Activated T-cell treated with anti-CD3 and anti-CD28 coated beads for 48 hours (primary cell): Measurements from ENCODE around the gene CSF3.

Experiments
- DNase-seq: peaks from one replicate; pipeline ENCODE4 v3.0.0-alpha.2; 2020; ENCODE audit warnings: low read depth

CSF3 gene

DNA sequence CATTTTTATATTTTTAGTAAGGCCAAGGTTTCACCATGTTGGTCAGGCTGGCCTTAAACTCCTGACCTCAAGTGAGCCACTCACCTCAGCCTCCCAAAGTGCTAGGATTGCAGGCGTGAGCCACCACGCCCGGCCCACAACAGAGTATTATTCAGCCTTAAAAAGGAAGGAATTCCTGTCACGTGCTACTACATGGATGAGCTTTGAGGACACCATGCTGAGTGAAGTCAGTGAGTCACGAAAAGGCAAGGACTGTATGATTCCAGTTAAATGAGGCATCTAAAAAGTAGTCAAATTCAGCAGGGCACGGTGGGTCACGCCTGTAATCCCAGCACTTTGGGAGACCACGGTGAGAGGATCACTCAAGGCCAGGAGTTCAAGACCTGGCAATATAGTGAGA, 9.7 kb downstream of the CSF3 start:
- no peak for DNase-seq

DNA sequence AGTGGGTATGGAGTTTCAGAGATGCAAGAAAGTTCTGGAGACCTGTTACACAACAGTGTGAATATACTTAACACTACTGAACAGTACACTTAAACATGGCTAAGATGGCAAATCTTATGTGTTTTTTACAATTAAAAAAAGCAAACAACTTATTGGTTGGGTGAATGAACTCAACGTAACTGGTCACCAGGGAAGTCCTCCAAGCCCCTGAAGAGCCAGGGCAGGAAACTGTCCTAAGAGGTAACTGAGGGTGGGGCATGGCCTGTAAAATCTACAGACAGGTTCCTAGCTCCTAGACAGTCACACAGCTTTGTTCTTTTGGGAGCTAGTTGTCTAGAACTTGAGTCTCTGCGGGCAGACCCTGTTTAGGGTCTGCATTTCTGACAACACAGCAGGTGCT, 10.3 kb downstream of the CSF3 start:
- no peak for DNase-seq

GRCh38 chr17:40025991-40026815, 11.0 kb downstream of the CSF3 start:
- no peak for DNase-seq

DNA sequence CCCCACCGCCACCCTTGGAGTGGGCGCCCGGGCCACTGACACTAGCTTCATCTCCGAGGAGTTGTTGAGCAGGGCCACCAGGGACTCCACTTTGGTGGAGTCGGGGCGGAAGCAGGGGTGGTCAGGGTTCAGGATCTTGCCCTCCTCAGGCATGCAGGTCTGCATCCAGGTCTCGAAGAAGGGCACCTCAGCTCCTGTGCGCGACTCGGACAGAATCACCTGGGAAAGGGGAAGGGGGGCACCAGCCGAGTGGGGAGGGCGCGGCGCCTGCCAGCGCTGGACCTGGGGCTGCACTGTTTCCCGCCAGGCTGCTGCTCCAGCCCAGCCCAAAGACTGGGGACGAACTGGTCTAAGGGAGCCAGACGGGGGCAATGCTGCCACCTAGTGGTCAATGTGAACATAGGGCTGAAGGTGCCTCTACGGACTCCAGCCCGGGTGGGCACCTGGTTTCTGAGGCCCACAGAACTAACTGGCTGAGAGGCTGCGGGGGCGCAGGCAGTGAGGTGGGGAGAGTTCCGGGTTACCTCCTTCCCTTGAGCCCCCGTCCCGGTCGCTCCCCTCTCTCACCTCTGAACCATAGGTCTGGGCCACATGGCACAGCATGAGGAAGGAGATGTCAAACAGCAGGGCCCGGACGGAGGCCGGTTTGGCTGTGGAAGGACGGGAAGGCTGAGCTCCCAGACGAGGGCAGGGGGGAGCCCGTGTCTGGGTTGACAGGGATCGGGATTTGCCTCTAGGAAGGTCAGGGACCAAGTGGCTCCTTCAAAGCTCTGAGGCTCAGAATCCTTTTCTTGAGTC, 11.8 kb downstream of the CSF3 start:
- DNase-seq, result peak; percentile 64

DNA sequence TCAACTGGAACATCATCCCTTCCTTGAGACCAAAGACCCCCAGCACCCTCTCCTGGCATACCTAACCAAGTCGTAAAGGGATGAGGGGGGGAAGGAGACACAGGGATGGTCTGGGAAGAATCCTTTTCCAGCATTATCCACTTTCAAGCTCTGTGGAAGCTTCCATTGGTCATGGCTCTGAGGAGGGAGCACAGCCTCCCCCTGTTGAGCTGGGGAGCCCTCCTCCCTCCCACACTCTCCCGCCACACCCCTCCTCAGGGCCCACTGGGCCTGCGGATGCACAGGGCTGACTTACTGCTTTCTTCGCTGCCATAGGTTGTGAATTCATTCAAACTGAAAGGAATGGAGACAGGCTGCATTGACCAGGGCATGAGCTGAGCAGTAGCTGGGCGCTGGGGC, 12.4 kb downstream of the CSF3 start:
- no peak for DNase-seq

DNA sequence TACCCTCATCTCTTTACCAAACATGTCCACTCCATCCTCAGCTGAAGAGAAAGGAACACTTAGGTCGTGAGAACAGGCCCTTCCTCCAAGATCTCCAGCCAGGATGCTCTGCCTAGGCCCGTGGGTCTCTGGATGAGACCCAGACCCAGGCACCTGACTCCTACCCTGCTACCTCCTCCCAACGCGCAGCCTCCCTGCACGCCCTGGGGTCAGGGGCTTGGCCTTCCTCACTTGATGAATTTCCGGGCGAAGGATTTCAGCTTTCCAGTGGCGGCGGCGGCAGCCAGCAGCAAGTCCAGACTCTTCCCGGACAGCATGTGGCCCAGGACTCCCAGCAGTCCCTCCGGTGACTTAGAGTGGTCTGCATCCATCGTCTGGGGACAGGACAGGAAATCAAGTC, 13.4 kb downstream of the CSF3 start:
- no peak for DNase-seq

- no peak for DNase-seq
Measured at GRCh38 chr17:40031706-40032105, 16.5 kb downstream of the CSF3 start.

DNA sequence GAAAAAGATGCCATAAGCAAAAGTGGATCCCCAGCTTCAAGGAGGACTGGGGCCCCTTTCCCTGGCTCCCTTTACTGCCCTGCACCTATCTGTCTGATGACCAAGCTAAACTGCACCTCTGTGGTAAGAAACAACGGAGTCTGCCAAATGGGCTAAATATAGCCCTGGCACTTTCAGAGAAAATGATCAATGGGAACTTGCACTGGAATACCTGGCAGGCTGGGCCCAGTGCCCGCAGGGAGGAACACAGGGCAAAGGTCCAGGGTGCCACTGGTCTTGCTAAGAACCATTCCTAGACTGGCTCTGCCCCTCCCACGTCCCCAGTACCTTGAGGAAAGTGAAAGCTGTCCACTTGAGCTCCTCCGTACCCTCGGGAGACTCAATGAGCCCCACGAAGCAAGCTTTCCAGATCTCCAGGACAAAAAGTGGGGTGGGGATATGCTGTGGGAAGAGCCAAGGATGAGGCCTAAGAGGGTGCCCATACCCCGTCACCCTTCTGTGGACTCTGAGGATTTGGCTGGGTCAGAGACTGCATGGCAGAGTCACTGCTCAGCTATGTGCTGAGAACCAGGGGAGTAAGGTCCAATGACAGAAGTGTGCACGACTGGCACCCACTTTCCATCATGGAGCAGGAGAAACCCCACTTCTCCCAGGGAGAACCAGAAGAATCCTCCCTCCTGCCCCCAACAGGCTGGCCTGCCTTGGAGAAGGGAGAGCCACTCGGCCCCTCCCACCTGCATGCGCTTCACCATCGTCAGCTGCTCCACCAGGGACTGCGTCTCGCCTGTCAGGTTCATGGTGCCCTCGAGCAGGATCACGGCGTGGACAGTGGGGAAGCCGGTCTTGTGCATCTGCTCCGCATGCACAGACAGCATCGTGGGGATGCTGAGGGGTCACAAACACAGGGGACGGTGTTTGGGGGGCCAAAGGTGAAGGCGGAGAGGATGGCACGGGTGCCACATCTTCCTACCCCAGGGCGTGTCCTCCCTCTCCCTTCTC, 17.4 kb downstream of the CSF3 start:
- no peak for DNase-seq

GRCh38 chr17:40033339-40033738, 18.1 kb downstream of the CSF3 start:
- no peak for DNase-seq

DNA sequence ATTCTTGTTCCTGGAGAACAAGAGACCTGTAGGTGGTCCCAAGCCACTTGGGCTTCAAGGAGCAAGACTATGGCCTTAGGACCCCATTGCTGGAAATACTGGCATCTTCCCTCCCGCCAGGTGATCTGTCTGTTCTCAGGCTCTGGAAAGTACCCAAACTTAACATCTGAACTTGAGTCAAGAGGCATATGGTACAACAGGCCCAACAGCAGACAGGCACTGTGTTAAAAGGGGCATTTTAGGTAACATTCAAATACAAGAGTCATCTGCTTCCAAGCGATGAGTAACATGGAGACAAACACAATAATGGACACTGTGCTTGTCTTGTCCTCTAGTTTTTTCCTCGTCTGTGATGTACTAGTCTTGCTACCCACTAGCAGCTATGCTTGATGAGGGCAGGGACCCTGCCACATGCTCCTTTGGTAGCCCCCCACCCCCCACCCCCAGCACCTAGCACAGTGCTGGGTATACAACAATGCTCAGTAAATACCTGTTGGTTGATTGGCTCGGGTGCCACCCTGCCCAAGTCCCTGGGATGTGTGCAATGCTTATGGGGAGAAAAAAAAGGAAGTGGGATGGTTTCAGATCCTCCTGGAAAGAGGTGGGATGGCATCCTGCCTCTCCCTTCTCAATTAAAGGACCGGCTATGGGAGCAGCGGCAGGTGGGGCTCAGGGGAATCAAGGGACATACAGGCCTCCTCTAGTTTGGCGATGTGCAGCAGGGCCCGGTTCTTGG, 19.4 kb downstream of the CSF3 start:
- DNase-seq, result no peak

DNA sequence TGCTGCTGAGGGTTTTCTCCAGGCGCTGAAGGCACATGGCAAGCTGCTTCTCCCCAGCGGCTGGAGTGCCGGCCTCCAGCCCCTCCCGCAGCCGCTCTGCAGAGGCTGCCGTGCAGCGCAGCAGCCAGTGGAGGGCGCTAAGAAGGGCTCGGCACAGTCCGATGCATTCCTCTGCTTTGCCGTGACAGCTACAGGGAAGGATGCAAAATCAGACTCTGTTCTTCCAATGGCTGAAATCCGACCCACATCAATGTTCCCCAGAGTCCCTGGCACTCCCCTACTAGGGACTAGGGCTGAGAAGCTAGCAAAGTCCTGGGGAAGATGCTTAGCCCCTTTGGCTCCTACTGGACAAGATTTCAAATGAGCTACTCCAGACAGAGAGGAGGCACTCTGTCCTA, 19.9 kb downstream of the CSF3 start:
- peak; percentile 16 for DNase-seq

DNA sequence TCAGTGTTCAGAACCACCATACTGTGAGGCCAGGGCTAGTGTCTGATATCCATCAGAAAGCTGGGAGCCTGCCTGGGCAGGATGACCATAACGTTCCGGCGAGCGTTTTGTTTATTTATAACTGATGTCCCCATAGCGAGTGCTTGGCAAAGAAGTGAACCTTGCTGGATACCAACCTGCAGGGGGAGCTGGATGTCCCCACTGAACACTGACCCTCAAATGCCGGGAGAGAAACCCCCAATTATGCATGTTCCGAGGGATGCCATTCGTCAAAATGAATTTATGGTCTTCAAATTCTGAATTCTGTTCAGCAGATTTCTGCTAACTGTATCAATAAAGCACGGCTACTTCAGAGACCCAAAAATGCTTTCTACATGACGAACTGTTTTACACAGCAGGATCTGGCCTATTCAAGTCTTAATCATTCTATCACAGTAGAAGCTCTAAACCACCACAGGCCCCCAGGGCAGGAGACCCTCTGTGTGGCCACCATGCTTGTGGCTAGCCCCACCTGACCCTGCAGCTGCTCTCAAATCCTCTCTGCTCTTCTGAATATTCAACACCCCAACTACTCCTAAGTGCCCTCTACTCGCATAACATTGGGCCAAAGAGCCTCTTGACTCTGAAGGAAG, 23.8 kb downstream of the CSF3 start:
- DNase-seq, result no peak

DNA sequence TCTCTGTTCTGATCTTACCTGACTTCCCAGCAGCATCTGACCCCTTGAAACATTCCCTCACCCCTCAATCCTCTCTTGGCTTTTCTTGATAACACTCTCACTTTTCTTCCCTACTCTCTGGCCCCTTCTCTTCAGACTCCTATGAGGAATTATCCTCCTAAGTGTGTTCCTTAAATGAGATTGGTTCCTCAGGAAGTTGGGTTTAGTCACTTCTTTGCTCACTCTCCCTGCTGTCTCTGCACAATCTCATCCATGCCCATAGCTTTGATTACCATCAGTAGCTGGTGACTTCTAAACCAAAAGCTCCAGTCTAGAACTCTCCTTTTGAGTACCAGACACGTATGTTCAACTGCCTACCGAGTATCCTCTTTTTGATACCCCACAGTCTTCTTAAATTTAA, 26.0 kb downstream of the CSF3 start:
- DNase-seq, result no peak

- no peak for DNase-seq
Measured at GRCh38 chr17:40056379-40057015, 41.3 kb downstream of the CSF3 start.

DNA sequence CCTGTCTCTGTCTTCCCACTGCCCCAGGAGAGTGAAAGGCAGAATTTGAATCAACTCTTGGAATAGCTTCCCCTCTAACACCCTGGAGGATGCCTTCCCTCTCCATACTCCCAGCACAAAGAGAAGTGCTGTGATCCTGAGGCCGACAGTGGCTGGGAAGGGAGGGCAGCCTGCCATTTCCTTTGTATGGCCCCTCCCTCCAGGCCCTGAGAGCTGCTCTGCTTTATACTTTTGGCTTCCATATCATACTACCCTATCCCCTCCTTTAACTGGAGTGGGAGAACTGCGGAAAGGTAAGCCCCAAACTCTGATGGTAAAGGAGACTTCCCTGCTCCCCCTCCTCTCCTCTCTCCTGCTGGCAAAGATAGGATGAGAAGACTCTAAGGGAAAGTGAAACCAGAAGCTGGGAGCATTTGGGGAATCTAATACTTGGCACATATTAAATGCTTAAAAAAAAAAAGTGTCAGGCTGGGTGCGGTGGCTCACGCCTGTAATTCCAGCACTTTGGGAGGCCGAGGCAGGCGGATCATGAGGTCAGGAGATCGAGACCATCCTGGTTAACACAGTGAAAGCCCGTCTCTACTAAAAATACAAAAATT, 43.0 kb downstream of the CSF3 start:
- no peak for DNase-seq

GRCh38 chr17:40058865-40059264, 43.6 kb downstream of the CSF3 start:
- DNase-seq, result no peak

DNA sequence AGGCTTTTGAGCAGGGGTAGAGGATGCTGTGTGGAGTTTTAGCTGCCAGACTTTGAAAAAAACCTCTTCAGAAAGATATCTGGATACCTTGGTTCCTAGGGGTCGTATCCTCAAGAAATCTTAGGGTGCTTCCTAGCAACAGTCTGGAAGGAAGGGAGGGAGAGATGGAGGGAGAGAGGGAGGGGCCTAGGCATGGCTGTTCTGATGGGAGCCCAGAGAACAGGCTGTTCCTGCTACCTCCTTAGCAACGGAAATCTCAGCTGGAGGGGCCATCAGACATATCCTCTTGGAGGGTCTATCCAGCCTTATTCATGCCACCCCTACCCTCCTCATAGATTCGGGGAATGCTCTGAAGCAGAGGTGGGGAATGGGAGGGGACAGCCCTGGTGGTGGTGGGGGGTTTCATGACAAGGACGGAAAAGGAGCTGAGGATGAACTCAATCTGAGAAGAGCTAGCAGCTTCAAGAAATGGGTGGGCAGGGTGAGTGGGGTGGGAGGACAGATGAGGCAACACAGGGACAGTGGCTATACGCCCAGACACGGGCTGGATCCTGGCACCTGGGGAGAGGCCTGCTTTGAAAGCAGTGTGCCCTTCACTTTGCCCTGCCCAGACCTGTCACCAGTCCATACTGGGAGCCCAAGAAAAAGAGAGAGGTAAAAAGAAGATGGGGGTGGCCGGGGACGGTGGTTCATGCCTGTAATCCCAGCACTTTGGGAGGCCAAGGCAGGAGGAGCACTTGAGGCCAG, 44.7 kb downstream of the CSF3 start:
- no peak for DNase-seq

GRCh38 chr17:40060887-40061608, 45.8 kb downstream of the CSF3 start:
- no peak for DNase-seq

GRCh38 chr17:40061609-40062038, 46.4 kb downstream of the CSF3 start:
- no peak for DNase-seq
